ENCODE results near the gene THEM4.

Gene THEM4

GRCh38 chr1:151934048-151934493, 24.8 kb upstream of the THEM4 start:
- DNase-seq (ENCODE audit: low read depth, low spot score) = peak; percentile 54
- WGBS (ENCODE audit: insufficient coverage, insufficient read length) = no CpG with 5 or more reads among the region's 3 CpGs
- Histone ChIP-seq H3K36me3 (ENCODE audit: control insufficient read depth, insufficient read depth, low read length) (no peaks in the 10 kb centered on the region), H3K27me3 (ENCODE audit: control insufficient read depth, insufficient read depth, low read length) (no peaks in the 10 kb centered on the region), H3K27ac (ENCODE audit: low read length) (no peak overlapping the region), H3K4me3 (ENCODE audit: low read length) (no peak overlapping the region), H3K4me1 (ENCODE audit: control insufficient read depth, insufficient read depth, low read length) (peaks cover 1% of the 10 kb centered on the region; the same call in 1 of the 2 replicates), H3K9me3 (ENCODE audit: control insufficient read depth, insufficient read depth, low read length) (no peaks in the 10 kb centered on the region)

GRCh38 chr1:151924691-151925587, 15.6 kb upstream of the THEM4 start:
- no peaks in the 10 kb centered on the region; the same call in 1 of the 2 replicates for H3K4me1 ChIP-seq (ENCODE audit: control insufficient read depth, insufficient read depth, low read length)
- DNase-seq (ENCODE audit: low read depth, low spot score) = no peak
- no CpG with 5 or more reads among the region's 1 CpG for WGBS (ENCODE audit: insufficient coverage, insufficient read length)
- no peak overlapping the region for H3K4me3 ChIP-seq (ENCODE audit: low read length)
- H3K27me3 ChIP-seq (ENCODE audit: control insufficient read depth, insufficient read depth, low read length) = no peaks in the 10 kb centered on the region
- H3K9me3 ChIP-seq (ENCODE audit: control insufficient read depth, insufficient read depth, low read length) = no peaks in the 10 kb centered on the region
- H3K27ac ChIP-seq (ENCODE audit: low read length) = no peak overlapping the region
- H3K36me3 ChIP-seq (ENCODE audit: control insufficient read depth, insufficient read depth, low read length) = no peaks in the 10 kb centered on the region

- Histone ChIP-seq H3K4me3 (ENCODE audit: low read length) (no peak overlapping the region), H3K4me1 (ENCODE audit: control insufficient read depth, insufficient read depth, low read length) (no peaks in the 10 kb centered on the region; the same call in 1 of the 2 replicates), H3K36me3 (ENCODE audit: control insufficient read depth, insufficient read depth, low read length) (no peaks in the 10 kb centered on the region), H3K27ac (ENCODE audit: low read length) (no peak overlapping the region), H3K9me3 (ENCODE audit: control insufficient read depth, insufficient read depth, low read length) (no peaks in the 10 kb centered on the region), H3K27me3 (ENCODE audit: control insufficient read depth, insufficient read depth, low read length) (no peaks in the 10 kb centered on the region)
- WGBS (ENCODE audit: insufficient coverage, insufficient read length) = no CpG with 5 or more reads among the region's 1 CpG
- no peak for DNase-seq (ENCODE audit: low read depth, low spot score)
These were observed 14.1 kb upstream of the THEM4 start for GRCh38 chr1:151923422-151923821.

- no CpG with 5 or more reads among the region's 3 CpGs for WGBS (ENCODE audit: insufficient coverage, insufficient read length)
- no peak overlapping the region for H3K27ac ChIP-seq (ENCODE audit: low read length)
- H3K4me3 ChIP-seq (ENCODE audit: low read length) = no peak overlapping the region
- H3K9me3 ChIP-seq (ENCODE audit: control insufficient read depth, insufficient read depth, low read length) = no peaks in the 10 kb centered on the region
- H3K36me3 ChIP-seq (ENCODE audit: control insufficient read depth, insufficient read depth, low read length) = no peaks in the 10 kb centered on the region
- DNase-seq (ENCODE audit: low read depth, low spot score) = no peak
- no peaks in the 10 kb centered on the region for H3K4me1 ChIP-seq (ENCODE audit: control insufficient read depth, insufficient read depth, low read length)
- H3K27me3 ChIP-seq (ENCODE audit: control insufficient read depth, insufficient read depth, low read length) = no peaks in the 10 kb centered on the region
These were observed 10.8 kb upstream of the THEM4 start for GRCh38 chr1:151920149-151920548.

- H3K9me3 ChIP-seq (ENCODE audit: control insufficient read depth, insufficient read depth, low read length) = no peaks in the 10 kb centered on the region
- H3K27me3 ChIP-seq (ENCODE audit: control insufficient read depth, insufficient read depth, low read length) = no peaks in the 10 kb centered on the region
- no peak for DNase-seq (ENCODE audit: low read depth, low spot score)
- WGBS (ENCODE audit: insufficient coverage, insufficient read length) = no CpG with 5 or more reads among the region's 6 CpGs
- no peaks in the 10 kb centered on the region for H3K36me3 ChIP-seq (ENCODE audit: control insufficient read depth, insufficient read depth, low read length)
- H3K27ac ChIP-seq (ENCODE audit: low read length) = no peak overlapping the region
- H3K4me1 ChIP-seq (ENCODE audit: control insufficient read depth, insufficient read depth, low read length) = no peaks in the 10 kb centered on the region
- no peak overlapping the region for H3K4me3 ChIP-seq (ENCODE audit: low read length)
These were observed 9.7 kb upstream of the THEM4 start for GRCh38 chr1:151918819-151919610.

GRCh38 chr1:151918156-151918555, 8.8 kb upstream of the THEM4 start:
- no peaks in the 10 kb centered on the region for H3K27me3 ChIP-seq (ENCODE audit: control insufficient read depth, insufficient read depth, low read length)
- no peak overlapping the region for H3K4me3 ChIP-seq (ENCODE audit: low read length)
- no CpG with 5 or more reads among the region's 3 CpGs for whole genome bisulfite sequencing (ENCODE audit: insufficient coverage, insufficient read length)
- H3K27ac ChIP-seq (ENCODE audit: low read length) = no peak overlapping the region
- no peak for DNase-seq (ENCODE audit: low read depth, low spot score)
- H3K9me3 ChIP-seq (ENCODE audit: control insufficient read depth, insufficient read depth, low read length) = no peaks in the 10 kb centered on the region
- H3K36me3 ChIP-seq (ENCODE audit: control insufficient read depth, insufficient read depth, low read length) = no peaks in the 10 kb centered on the region
- H3K4me1 ChIP-seq (ENCODE audit: control insufficient read depth, insufficient read depth, low read length) = no peaks in the 10 kb centered on the region

GRCh38 chr1:151916726-151917370, 7.5 kb upstream of the THEM4 start:
- Histone ChIP-seq H3K27ac (ENCODE audit: low read length) (no peak overlapping the region), H3K36me3 (ENCODE audit: control insufficient read depth, insufficient read depth, low read length) (no peaks in the 10 kb centered on the region), H3K4me1 (ENCODE audit: control insufficient read depth, insufficient read depth, low read length) (no peaks in the 10 kb centered on the region), H3K4me3 (ENCODE audit: low read length) (no peak overlapping the region), H3K9me3 (ENCODE audit: control insufficient read depth, insufficient read depth, low read length) (no peaks in the 10 kb centered on the region), H3K27me3 (ENCODE audit: control insufficient read depth, insufficient read depth, low read length) (no peaks in the 10 kb centered on the region)
- no peak for DNase-seq (ENCODE audit: low read depth, low spot score)
- no CpG with 5 or more reads among the region's 7 CpGs for WGBS (ENCODE audit: insufficient coverage, insufficient read length)

GRCh38 chr1:151915061-151915686, 5.9 kb upstream of the THEM4 start:
- Histone ChIP-seq H3K9me3 (ENCODE audit: control insufficient read depth, insufficient read depth, low read length) (no peaks in the 10 kb centered on the region), H3K4me3 (ENCODE audit: low read length) (no peak overlapping the region), H3K4me1 (ENCODE audit: control insufficient read depth, insufficient read depth, low read length) (peaks cover 1% of the 10 kb centered on the region; the same call in 1 of the 2 replicates), H3K36me3 (ENCODE audit: control insufficient read depth, insufficient read depth, low read length) (no peaks in the 10 kb centered on the region), H3K27ac (ENCODE audit: low read length) (no peak overlapping the region), H3K27me3 (ENCODE audit: control insufficient read depth, insufficient read depth, low read length) (no peaks in the 10 kb centered on the region)
- no peak for DNase-seq (ENCODE audit: low read depth, low spot score)
- no CpG with 5 or more reads among the region's 1 CpG for WGBS (ENCODE audit: insufficient coverage, insufficient read length)

- DNase-seq (ENCODE audit: low read depth, low spot score) = no peak
- Histone ChIP-seq H3K4me1 (ENCODE audit: control insufficient read depth, insufficient read depth, low read length) (peaks cover 1% of the 10 kb centered on the region; the same call in 1 of the 2 replicates), H3K27ac (ENCODE audit: low read length) (no peak overlapping the region), H3K4me3 (ENCODE audit: low read length) (no peak overlapping the region), H3K36me3 (ENCODE audit: control insufficient read depth, insufficient read depth, low read length) (no peaks in the 10 kb centered on the region), H3K9me3 (ENCODE audit: control insufficient read depth, insufficient read depth, low read length) (no peaks in the 10 kb centered on the region), H3K27me3 (ENCODE audit: control insufficient read depth, insufficient read depth, low read length) (no peaks in the 10 kb centered on the region)
- WGBS (ENCODE audit: insufficient coverage, insufficient read length) = no CpG with 5 or more reads among the region's 2 CpGs
These were observed 4.8 kb upstream of the THEM4 start for GRCh38 chr1:151914076-151914475.

- no peaks in the 10 kb centered on the region for H3K36me3 ChIP-seq (ENCODE audit: control insufficient read depth, insufficient read depth, low read length)
- no peaks in the 10 kb centered on the region for H3K9me3 ChIP-seq (ENCODE audit: control insufficient read depth, insufficient read depth, low read length)
- no peaks in the 10 kb centered on the region for H3K27me3 ChIP-seq (ENCODE audit: control insufficient read depth, insufficient read depth, low read length)
- no peak overlapping the region for H3K27ac ChIP-seq (ENCODE audit: low read length)
- no CpG with 5 or more reads among the region's 1 CpG for WGBS (ENCODE audit: insufficient coverage, insufficient read length)
- DNase-seq (ENCODE audit: low read depth, low spot score) = no peak
- H3K4me3 ChIP-seq (ENCODE audit: low read length) = no peak overlapping the region
- peaks cover 1% of the 10 kb centered on the region; the same call in 1 of the 2 replicates for H3K4me1 ChIP-seq (ENCODE audit: control insufficient read depth, insufficient read depth, low read length)
These were observed 3.7 kb upstream of the THEM4 start for GRCh38 chr1:151912973-151913372.

All from iPS DF 6.9 (cell line).